HCEC 1CT (cell line): ENCODE results near the gene KRT72.
A peak's percentile ranks its signal among the peaks of the same experiment; 100 is the strongest.

Experiments
- DNase-seq: peaks from one replicate; pipeline ENCODE4 v3.0.0-alpha.2; 2017

KRT72 gene

GRCh38 chr12:52575256-52575655, 26.0 kb downstream of the KRT72 start:
- DNase-seq, result no peak

GRCh38 chr12:52573743-52574142, 27.5 kb downstream of the KRT72 start, which contains the start of gene KRT74:
KRT74 (minus strand) TSS chr12:52573843; CDS start chr12:52573777, 66 bp downstream.
- DNase-seq, result no peak

- no peak for DNase-seq
Observed at GRCh38 chr12:52573306-52573705, 28.0 kb downstream of the KRT72 start.

- no peak for DNase-seq
Observed at GRCh38 chr12:52570511-52570910, 30.8 kb downstream of the KRT72 start.

GRCh38 chr12:52568111-52568510, 33.2 kb downstream of the KRT72 start:
- DNase-seq, result no peak

GRCh38 chr12:52566847-52567291, 34.4 kb downstream of the KRT72 start:
- no peak for DNase-seq

- DNase-seq, result no peak
Observed at GRCh38 chr12:52564582-52564981, 36.7 kb downstream of the KRT72 start.

GRCh38 chr12:52561880-52562449, 39.3 kb downstream of the KRT72 start:
- DNase-seq, result peak; percentile 10

- no peak for DNase-seq
Observed at GRCh38 chr12:52559979-52560378, 41.3 kb downstream of the KRT72 start.

- no peak for DNase-seq
Observed at GRCh38 chr12:52558781-52559445, 42.4 kb downstream of the KRT72 start.

- no peak for DNase-seq
Observed at GRCh38 chr12:52557476-52557875, 43.8 kb downstream of the KRT72 start.

GRCh38 chr12:52555577-52555976, 45.7 kb downstream of the KRT72 start:
- DNase-seq, result no peak

- DNase-seq, result no peak
Observed at GRCh38 chr12:52552681-52553195, 48.5 kb downstream of the KRT72 start, which contains the start of gene KRT71. KRT71 (minus strand) TSS chr12:52553145; CDS start chr12:52553077, 68 bp downstream.

GRCh38 chr12:52552055-52552454, 49.2 kb downstream of the KRT72 start:
- DNase-seq, result no peak

GRCh38 chr12:52551216-52551865, 49.9 kb downstream of the KRT72 start:
- DNase-seq, result no peak

- no peak for DNase-seq
Observed at GRCh38 chr12:52546126-52546525, 55.1 kb downstream of the KRT72 start.

GRCh38 chr12:52543985-52544883, 57.0 kb downstream of the KRT72 start:
- DNase-seq, result no peak

- DNase-seq, result no peak
Observed at GRCh38 chr12:52542785-52543318, 58.4 kb downstream of the KRT72 start.

- no peak for DNase-seq
Observed at GRCh38 chr12:52542157-52542556, 59.1 kb downstream of the KRT72 start.

GRCh38 chr12:52541709-52542108, 59.6 kb downstream of the KRT72 start:
- no peak for DNase-seq

- DNase-seq, result no peak
Observed at GRCh38 chr12:52540531-52540930, 60.7 kb downstream of the KRT72 start.

- DNase-seq, result no peak
Observed at GRCh38 chr12:52539821-52540173, 61.5 kb downstream of the KRT72 start.
